ENCODE measurements around the gene MICALL1.

Gene MICALL1

GRCh38 chr22:37983860-37984791 is 78.0 kb downstream of the MICALL1 start, which contains the start of gene SOX10:
SOX10 (minus strand) TSS chr22:37984555; CDS start chr22:37983784, 771 bp downstream.
- DNase-seq (ENCODE audit: low spot score): peak; percentile 75

GRCh38 chr22:37985050-37985585 is 79.0 kb downstream of the MICALL1 start:
- DNase-seq (ENCODE audit: low spot score): no peak

- DNase-seq (ENCODE audit: low spot score): no peak
These were observed 79.7 kb downstream of the MICALL1 start for GRCh38 chr22:37985751-37986281.

- no peak for DNase-seq (ENCODE audit: low spot score)
These were observed 80.3 kb downstream of the MICALL1 start for GRCh38 chr22:37986371-37986770.

- DNase-seq (ENCODE audit: low spot score): no peak
These were observed 83.3 kb downstream of the MICALL1 start for GRCh38 chr22:37989146-37990045.

GRCh38 chr22:37990301-37990700 is 84.2 kb downstream of the MICALL1 start:
- DNase-seq (ENCODE audit: low spot score): no peak

- DNase-seq (ENCODE audit: low spot score): no peak
These were observed 84.8 kb downstream of the MICALL1 start for GRCh38 chr22:37990862-37991261.

- DNase-seq (ENCODE audit: low spot score): no peak
These were observed 85.8 kb downstream of the MICALL1 start for GRCh38 chr22:37991731-37992442.
